ENCODE data around the gene ORM1.

ORM1 gene

DNA sequence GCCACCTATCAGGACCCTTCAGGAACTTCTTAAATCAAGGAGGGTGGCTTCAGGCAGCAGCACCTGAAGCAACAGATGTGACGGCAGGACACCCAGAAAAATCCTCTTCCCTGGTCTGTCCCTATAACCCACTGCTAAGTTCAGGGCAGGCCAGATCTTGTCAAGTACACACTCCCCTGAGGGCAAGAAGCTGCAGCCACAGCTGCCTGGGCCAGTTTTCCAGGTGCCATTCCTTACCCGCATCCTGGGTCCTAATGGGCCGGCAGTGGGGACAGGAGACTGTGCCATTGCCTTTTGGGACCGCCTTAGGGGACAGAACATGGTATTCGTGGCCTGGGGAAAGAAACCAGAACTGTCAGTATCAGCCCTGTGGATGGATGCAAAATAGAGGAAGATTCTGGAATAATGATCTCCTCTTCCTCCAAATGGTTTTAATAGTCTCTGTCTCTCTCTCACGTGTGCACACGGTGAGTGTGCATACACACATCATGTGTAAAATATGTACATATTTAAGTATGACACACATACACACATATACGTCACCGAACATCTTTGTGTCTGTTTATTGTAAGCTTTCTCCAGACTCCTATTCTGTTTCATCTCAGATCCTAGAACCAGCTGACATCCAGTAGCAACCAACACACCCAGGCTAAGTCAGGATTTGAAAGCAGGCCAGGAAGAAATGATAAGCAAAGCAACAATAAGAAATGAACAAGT lies 20.7 kb downstream of the ORM1 start:
- ATAC-seq (ENCODE audit: low read depth) (no peak), DNase-seq (ENCODE audit: low spot score in 2 of 2) (no peak)
- H3K27me3 Mint-ChIP-seq = no peaks in the 10 kb centered on the region
- peaks cover 43% of the 10 kb centered on the region for H3K36me3 Mint-ChIP-seq
- H3K4me1 Mint-ChIP-seq = peaks cover 30% of the 10 kb centered on the region
- H3K4me3 Mint-ChIP-seq = no peak overlapping the region
- no peaks in the 10 kb centered on the region for H3K9me3 Mint-ChIP-seq
- peak overlapping the region; percentile 82 for H3K27ac Mint-ChIP-seq

DNA sequence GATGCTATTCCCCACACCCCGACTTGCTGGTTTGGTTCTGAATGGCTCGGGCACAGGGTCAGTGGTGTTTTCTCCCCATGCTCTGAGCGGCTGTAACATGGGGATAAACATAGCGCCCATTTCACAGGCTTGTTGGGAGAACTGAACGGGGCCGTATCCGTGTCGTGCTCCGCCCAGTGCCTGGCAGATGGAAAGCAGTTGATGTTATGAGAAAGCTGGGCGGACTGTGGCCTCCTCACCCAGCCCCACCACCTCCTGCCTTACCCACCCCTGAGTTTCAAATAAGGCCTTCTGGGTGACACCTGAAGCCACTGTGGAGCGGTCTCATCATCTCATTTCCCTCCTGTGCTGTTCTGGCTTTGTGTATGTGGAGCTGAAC lies 21.3 kb downstream of the ORM1 start:
- peak overlapping the region; percentile 82 for H3K27ac Mint-ChIP-seq
- H3K36me3 Mint-ChIP-seq = peaks cover 44% of the 10 kb centered on the region
- no peak for DNase-seq (ENCODE audit: low spot score in 2 of 2)
- no peak overlapping the region for H3K4me3 Mint-ChIP-seq
- H3K27me3 Mint-ChIP-seq = no peaks in the 10 kb centered on the region
- no peaks in the 10 kb centered on the region for H3K9me3 Mint-ChIP-seq
- ATAC-seq (ENCODE audit: low read depth) = no peak
- peaks cover 34% of the 10 kb centered on the region for H3K4me1 Mint-ChIP-seq

DNA sequence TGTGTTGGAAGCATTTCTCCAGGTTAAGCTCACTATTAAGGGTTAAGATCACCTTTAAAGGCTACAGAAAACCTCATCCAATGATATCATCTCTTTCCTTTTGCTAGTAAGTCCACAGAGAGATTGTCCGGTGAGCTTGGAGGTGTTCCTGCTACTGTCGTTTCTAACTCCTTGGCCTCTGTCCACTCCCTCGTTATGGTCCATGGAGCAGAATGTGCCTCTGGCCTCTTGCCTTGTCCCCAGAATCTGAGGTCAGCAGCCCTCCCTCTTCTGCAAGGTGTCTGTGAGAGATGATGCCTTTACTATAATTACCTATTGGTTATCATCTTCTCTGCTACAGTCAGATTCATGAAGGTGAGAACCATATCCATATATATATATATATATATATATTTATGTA lies 21.8 kb downstream of the ORM1 start:
- DNase-seq (ENCODE audit: low spot score in 2 of 2) = no peak
- no peak overlapping the region for H3K4me3 Mint-ChIP-seq
- H3K9me3 Mint-ChIP-seq = no peaks in the 10 kb centered on the region
- no peak for ATAC-seq (ENCODE audit: low read depth)
- H3K4me1 Mint-ChIP-seq = peaks cover 39% of the 10 kb centered on the region
- peak overlapping the region; percentile 82 for H3K27ac Mint-ChIP-seq
- H3K36me3 Mint-ChIP-seq = peaks cover 50% of the 10 kb centered on the region
- no peaks in the 10 kb centered on the region for H3K27me3 Mint-ChIP-seq

DNA sequence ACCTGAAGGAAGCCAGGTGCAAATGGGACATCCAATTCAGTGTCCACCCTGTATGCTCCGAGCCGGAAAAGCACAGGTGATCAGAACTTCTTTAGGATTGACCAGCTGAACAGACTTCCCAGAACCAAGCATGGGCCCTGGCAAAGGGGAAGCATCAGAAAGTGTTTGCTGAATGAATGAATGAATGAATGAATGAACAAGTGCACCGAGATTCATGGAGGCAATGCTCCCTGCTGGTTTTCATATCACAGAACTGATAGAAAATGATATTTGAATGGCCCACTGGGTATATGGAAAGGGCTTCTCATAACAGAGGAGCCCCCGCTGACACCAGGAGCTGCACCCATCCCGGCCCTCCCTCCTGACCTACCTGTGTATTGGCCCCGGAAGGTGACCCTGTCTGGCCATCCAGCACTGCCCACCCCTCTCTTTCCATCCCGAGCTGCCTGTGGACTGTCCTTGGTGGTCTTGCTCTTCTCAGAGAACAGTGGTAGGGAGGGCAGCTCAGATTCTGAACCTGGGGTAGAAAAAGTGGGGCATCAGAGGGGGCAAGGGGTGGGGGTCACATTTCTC lies 22.7 kb downstream of the ORM1 start:
- Mint-ChIP-seq H3K4me3 (no peak overlapping the region), H3K36me3 (peaks cover 53% of the 10 kb centered on the region)
- DNase-seq (ENCODE audit: low spot score in 2 of 2) = no peak

DNA sequence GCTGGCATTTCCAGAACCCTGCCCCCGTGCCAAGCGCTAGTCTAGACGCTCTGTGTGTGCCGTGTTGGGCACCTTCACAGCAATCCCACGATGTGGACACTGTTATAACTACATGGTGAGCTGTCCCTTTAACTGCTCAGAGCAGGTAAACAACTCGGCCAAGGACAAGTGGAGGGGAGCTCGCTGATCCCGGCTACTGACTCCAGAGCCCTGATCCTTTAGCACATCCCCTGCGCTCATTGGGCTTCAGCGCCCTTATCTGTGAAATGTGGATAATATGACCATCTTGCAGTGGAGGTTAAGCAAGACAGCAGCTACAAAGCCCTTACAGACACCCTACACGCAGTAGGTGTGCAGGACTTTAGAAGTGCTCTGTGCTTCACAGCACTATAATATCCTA lies 23.2 kb downstream of the ORM1 start:
- peaks cover 54% of the 10 kb centered on the region for H3K36me3 Mint-ChIP-seq
- no peak for DNase-seq (ENCODE audit: low spot score in 2 of 2)
- ATAC-seq (ENCODE audit: low read depth) = no peak
- no peak overlapping the region for H3K4me3 Mint-ChIP-seq
- peaks cover 43% of the 10 kb centered on the region for H3K4me1 Mint-ChIP-seq
- H3K27ac Mint-ChIP-seq = peak overlapping the region; percentile 45
- no peaks in the 10 kb centered on the region for H3K27me3 Mint-ChIP-seq
- no peaks in the 10 kb centered on the region for H3K9me3 Mint-ChIP-seq

More for the DNA sequence above, 22.7 kb downstream of the ORM1 start:
- ATAC-seq (ENCODE audit: low read depth) = no peak
- peak overlapping the region; percentile 45 for H3K27ac Mint-ChIP-seq
- no peaks in the 10 kb centered on the region for H3K27me3 Mint-ChIP-seq
- no peaks in the 10 kb centered on the region for H3K9me3 Mint-ChIP-seq
- H3K4me1 Mint-ChIP-seq = peaks cover 41% of the 10 kb centered on the region

DNA sequence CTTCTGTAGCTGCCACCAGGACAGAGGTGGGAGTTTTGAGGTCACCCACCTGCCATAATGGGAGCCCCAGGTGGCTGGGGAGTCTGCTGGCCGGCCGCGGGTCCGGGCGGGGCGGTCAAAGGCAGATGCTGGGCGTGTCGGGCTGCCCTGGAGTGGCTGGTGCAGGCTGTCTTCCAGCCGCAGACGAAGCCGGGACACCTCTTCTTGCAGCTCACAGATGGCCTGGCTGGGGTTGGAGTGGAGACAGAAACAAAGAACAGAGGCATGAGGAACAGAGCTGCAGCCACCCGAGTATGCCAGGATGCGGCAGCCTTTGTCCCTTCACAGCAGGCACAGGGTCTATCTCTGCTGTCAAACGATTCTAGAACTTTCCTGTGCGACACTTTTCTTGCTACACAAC lies 24.8 kb downstream of the ORM1 start:
- H3K9me3 Mint-ChIP-seq = no peaks in the 10 kb centered on the region
- peaks cover 41% of the 10 kb centered on the region for H3K4me1 Mint-ChIP-seq
- H3K27ac Mint-ChIP-seq = peak overlapping the region; percentile 68
- DNase-seq (ENCODE audit: low spot score in 2 of 2) (no peak), ATAC-seq (ENCODE audit: low read depth) (no peak)
- peaks cover 51% of the 10 kb centered on the region for H3K36me3 Mint-ChIP-seq
- no peak overlapping the region for H3K4me3 Mint-ChIP-seq
- H3K27me3 Mint-ChIP-seq = no peaks in the 10 kb centered on the region

DNA sequence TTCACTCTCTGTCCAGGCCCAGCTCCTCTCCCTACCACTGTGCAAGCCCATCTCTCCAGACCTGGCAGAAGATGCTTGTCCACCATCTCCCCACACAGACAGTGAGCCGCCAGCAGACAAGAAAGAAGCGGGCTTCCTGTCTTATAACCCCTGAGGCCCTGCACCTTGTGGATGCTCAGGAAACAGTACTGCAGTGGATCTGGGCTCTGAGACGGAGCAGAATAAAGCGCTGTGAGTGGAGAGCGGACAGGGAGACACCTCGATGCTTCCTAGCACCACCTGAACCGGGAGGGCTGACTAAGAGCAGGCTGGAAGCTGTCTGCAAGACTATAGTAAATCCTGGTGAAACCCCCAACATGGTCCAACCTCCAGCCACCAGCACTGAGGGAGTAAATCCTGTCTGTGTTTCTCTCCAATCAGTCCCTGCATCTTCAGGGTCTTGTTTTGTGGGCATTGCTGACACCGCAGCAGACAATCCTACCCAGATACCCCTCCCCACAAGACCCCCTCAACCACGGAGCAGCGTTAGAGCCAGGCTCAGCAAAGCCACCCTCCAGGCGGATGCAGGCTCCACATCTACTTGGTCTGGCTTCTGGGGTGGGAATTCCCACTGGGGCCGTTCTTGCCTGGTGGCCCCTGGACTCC lies 25.5 kb downstream of the ORM1 start:
- Mint-ChIP-seq H3K36me3 (peaks cover 47% of the 10 kb centered on the region), H3K27me3 (no peaks in the 10 kb centered on the region), H3K9me3 (no peaks in the 10 kb centered on the region), H3K27ac (peak overlapping the region; percentile 68), H3K4me3 (peak overlapping the region; percentile 48), H3K4me1 (peaks cover 41% of the 10 kb centered on the region)
- ATAC-seq (ENCODE audit: low read depth) (no peak), DNase-seq (ENCODE audit: low spot score in 2 of 2) (no peak)

DNA sequence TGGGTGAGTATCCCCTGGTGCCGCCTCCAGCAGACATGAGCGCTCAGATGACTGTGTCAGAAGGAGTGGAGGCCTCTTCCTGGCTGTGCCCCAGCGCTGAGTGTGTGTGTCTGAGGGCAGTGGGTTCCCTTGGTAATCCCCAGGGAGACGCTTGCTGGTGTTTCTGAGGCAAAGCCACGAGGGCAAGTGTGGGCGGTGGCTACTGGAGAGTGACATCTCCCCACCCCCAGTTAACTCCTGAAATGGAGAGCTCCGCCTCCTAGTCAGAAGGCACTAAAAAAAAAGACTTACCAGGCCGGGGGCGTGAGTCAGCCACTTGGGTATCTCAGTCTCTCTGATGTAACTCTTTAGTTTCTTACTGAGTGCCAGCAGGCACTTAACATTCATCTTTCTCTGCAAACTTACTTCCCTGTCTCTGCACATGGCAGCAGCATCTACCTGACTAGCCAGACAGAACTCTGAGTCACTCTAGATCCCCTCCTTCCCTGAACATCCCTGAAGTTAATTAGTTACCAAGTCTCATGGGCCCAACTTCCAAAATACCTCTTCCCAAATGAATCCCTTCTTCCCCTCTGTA lies 26.1 kb downstream of the ORM1 start:
- ATAC-seq (ENCODE audit: low read depth) (peak; percentile 95), DNase-seq (ENCODE audit: low spot score in 2 of 2) (peak; percentile 61 to 80)
- Mint-ChIP-seq H3K27me3 (no peaks in the 10 kb centered on the region), H3K4me3 (peak overlapping the region; percentile 48), H3K4me1 (peaks cover 38% of the 10 kb centered on the region), H3K36me3 (peaks cover 44% of the 10 kb centered on the region), H3K9me3 (no peaks in the 10 kb centered on the region), H3K27ac (peak overlapping the region; percentile 68)

DNA sequence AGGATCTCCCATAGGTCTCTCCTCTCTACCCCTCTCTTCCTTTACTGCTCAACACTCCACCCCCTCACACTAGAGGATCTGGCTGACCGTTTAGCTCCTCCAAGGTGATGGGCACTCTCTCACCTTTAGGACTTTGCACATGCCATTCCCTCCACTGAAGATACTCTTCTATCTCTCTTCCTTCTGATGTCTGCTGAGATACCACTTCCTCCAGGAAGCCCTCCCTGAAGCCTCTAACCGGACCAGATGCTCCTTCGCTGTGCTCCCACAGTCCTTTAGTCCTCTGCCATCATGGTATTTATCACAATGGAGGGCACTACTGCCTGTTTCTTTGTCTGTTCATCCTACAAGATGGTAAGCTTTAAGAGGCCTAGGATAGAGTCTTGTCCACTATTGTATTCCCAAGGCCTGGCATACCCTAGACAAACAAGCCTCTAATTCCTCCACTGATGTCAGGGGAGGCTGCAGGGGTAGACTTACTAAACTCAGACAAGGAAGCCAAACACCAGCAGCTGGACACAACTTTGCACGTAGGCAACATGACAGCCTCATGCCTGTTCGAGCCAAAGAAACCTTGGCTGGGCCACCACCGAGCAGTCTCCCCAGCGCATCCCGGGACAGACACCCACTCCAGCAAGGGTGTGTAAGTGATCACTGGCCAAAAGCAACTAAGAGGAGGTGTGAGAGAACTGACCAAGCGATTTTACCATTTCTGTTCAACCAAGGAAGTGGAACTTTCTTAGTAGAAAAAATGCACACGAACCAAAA lies 27.0 kb downstream of the ORM1 start:
- Mint-ChIP-seq H3K4me1 (peaks cover 33% of the 10 kb centered on the region), H3K36me3 (peaks cover 36% of the 10 kb centered on the region), H3K4me3 (peak overlapping the region; percentile 48), H3K9me3 (no peaks in the 10 kb centered on the region), H3K27ac (peak overlapping the region; percentile 68), H3K27me3 (no peaks in the 10 kb centered on the region)
- no peak for DNase-seq (ENCODE audit: low spot score in 2 of 2)
- ATAC-seq (ENCODE audit: low read depth) = no peak

DNA sequence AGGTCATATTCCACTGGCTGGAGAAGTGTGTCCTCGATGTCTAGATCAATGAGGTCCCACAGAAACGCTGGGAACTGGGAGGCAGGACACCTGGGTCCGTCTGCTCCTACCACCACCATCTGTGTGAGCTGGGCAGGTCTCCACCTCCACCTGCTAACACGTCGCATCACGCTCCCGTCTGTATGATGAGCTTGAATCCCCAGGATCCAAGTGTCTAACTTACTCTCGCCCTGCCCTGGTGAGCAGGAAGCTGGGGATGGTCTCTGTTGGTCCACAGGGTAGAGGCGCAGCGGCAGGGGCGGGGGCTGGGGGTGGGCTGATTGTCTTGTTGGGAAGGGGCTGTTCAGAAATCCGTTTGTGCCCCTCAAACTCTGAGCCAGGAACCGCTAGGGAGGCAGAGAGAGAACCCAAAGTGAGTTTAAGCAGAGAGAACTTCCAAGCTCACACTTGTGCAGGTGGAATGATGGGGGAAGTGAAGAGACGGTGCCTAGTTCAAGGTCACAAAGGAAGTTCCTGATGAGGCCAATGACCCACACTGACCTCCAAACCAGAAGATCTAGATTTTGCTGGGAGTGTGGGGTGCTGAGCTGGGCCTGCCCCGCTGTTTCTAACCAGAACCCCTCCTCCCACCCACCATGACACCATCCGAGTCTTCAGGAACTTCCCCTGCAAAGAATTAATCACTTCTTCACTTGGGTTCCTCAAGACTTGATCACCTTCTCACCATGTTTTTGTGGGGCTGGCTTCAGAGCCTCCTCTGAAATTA lies 27.9 kb downstream of the ORM1 start:
- H3K9me3 Mint-ChIP-seq = no peaks in the 10 kb centered on the region
- no peak for DNase-seq (ENCODE audit: low spot score in 2 of 2)
- H3K4me1 Mint-ChIP-seq = peaks cover 33% of the 10 kb centered on the region
- peak overlapping the region; percentile 68 for H3K27ac Mint-ChIP-seq
- no peaks in the 10 kb centered on the region for H3K27me3 Mint-ChIP-seq
- H3K4me3 Mint-ChIP-seq = no peak overlapping the region
- peaks cover 34% of the 10 kb centered on the region for H3K36me3 Mint-ChIP-seq
- no peak for ATAC-seq (ENCODE audit: low read depth)

DNA sequence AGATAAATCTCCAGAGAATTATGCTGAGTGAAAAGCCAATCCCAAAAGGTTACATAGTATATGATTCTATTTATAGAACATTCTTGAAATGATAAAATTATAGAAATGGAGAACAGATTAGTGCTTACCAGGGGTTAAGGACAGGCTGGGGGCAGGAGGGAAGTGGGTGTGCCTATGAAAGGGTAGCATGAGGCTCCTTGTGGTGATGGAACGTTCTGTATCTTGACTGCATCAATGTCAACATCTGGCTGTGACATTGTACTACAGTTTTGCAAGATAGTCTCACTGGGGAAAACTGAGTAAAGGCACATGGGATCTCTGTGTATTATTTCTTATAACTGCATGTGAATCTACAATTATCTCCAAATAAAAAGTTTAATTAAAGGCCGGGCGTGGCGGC lies 29.0 kb downstream of the ORM1 start:
- no peaks in the 10 kb centered on the region for H3K9me3 Mint-ChIP-seq
- H3K36me3 Mint-ChIP-seq = peaks cover 35% of the 10 kb centered on the region
- DNase-seq (ENCODE audit: low spot score in 2 of 2) (no peak), ATAC-seq (ENCODE audit: low read depth) (no peak)
- no peak overlapping the region for H3K27ac Mint-ChIP-seq
- peaks cover 37% of the 10 kb centered on the region for H3K4me1 Mint-ChIP-seq
- no peaks in the 10 kb centered on the region for H3K27me3 Mint-ChIP-seq
- no peak overlapping the region for H3K4me3 Mint-ChIP-seq

DNA sequence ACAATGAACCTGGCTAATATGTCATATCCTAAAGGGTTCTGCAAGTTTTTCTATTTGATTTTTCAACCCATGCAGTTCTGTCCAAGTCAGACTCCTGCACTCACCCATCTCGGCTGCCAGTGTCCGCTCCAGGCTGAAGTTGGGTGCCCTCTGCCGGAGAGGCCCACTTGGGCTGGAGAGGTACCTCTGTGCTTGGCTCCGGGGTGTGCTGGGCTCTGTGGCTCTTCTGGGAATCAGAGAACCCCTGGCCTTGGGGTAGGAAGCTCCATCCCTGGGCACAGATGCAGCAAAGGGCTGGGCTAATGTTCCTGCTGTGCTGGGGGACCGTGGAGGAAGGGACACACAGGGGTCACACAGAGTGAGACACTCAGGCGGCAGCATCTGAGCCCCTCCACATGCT lies 32.9 kb downstream of the ORM1 start:
- no peak for DNase-seq (ENCODE audit: low spot score in 2 of 2)
- Mint-ChIP-seq H3K27me3 (no peaks in the 10 kb centered on the region), H3K9me3 (no peaks in the 10 kb centered on the region), H3K27ac (no peak overlapping the region), H3K4me1 (peaks cover 15% of the 10 kb centered on the region), H3K36me3 (peaks cover 33% of the 10 kb centered on the region), H3K4me3 (no peak overlapping the region)
- no peak for ATAC-seq (ENCODE audit: low read depth)

DNA sequence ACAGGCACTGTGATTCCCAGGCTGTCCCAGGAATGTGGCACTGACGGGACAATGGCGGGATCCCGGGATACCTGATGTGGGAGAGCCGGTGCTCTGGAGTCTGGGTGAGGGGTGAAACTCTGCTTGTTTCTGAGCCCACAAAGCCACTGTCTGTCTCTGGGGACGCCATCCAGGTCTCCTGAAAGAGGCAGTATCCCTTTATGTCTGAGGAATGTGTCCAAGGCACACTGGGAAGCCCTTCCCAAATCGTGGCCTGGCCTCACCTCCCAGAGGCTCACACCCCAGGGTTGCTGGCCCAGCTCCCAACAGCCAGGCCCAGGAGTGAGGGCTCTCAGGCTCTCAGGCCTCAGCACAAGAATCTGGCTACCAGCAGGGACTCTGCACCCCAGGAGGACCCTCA lies 33.9 kb downstream of the ORM1 start:
- no peak for DNase-seq (ENCODE audit: low spot score in 2 of 2)

More for the DNA sequence above, 33.9 kb downstream of the ORM1 start:
- Mint-ChIP-seq H3K9me3 (no peaks in the 10 kb centered on the region), H3K36me3 (peaks cover 40% of the 10 kb centered on the region), H3K4me3 (no peak overlapping the region), H3K27me3 (no peaks in the 10 kb centered on the region), H3K27ac (peak overlapping the region; percentile 85), H3K4me1 (peaks cover 15% of the 10 kb centered on the region)
- ATAC-seq (ENCODE audit: low read depth) = no peak
